A549 (cell line): ENCODE results near the gene UGT1A7. TPM values are rescaled to one million over a fixed set of nuclear protein-coding genes. Genes with fewer than 3 reads are reported as not detected.
A peak's percentile ranks its signal among the peaks of the same experiment; 100 is the strongest.

Source experiments
- ATAC-seq, 2 experiments: fragments of 200-7000 bp in 1 of 2; fragments of >200 bp in 1 of 2; cut with Nextera tagmentation in 1 of 2; cut with Tn5 transposase in 1 of 2; 3 replicates each; pipeline versions ENCODE4 v1.8.0 to v1.9.1; 2018 to 2020; ENCODE audit warnings: mild to moderate bottlenecking in 1 of 2, moderate library complexity in 1 of 2
- CTCF ChIA-PET: fragments of 300-600 bp; sonication (Branson Sonifier 250); formaldehyde crosslinking; extraction: SDS; loops from one replicate; lab custom pipeline; 2021; ENCODE audit warnings: antibody characterized with exemption, inconsistent platforms; lab: Yijun Ruan, JAX
- POLR2A ChIA-PET: fragments of 350-600 bp; formaldehyde crosslinking; extraction: SDS; loops from one replicate; lab custom pipeline; 2021; ENCODE audit warnings: antibody characterized with exemption, inconsistent platforms; lab: Yijun Ruan, JAX
- DNase-seq, 2 experiments: peaks; one replicate each; pipeline versions ENCODE4 v3.0.0 to v3.0.0-alpha.2; 2011 to 2016; ENCODE audit warnings: low read depth in 1 of 2, low spot score in 1 of 2
- FAIRE-seq: peaks from 2 replicates; lab custom pipeline; 2011; peaks lifted over from hg19 to GRCh38; lab: Jason Lieb, UNC
- H3K27ac ChIP-seq, 2 experiments: fragments of >200 bp; sonication (Bioruptor Twin); formaldehyde crosslinking; 3 replicates each; pipeline ENCODE4 v1.5.1; 2016 to 2017
- H3K4me1 ChIP-seq: fragments of >200 bp; sonication (Bioruptor Twin); formaldehyde crosslinking; 3 replicates; pipeline ENCODE4 v1.6.1; 2016
- H3K4me2 ChIP-seq: fragments of >200 bp; sonication (Bioruptor Twin); formaldehyde crosslinking; 3 replicates; pipeline ENCODE4 v1.6.1; 2016
- H3K4me3 ChIP-seq: fragments of >200 bp; sonication (Bioruptor Twin); formaldehyde crosslinking; 3 replicates; pipeline ENCODE4 v1.5.1; 2016
- H3K9me3 ChIP-seq: fragments of >200 bp; sonication (Bioruptor Twin); formaldehyde crosslinking; 3 replicates; pipeline ENCODE4 v1.6.1; 2016
- CBX2 ChIP-seq: fragments of 200-600 bp; sonication (generic); IDR thresholded peaks from 2 replicates; pipeline ENCODE4 v1.6.1; 2016; ENCODE audit warnings: low read depth, mild to moderate bottlenecking, borderline replicate concordance
- CEBPB ChIP-seq, 2 experiments: fragments of >200 bp in 1 of 2; sonication (Bioruptor Twin) in 1 of 2; formaldehyde crosslinking in 1 of 2; IDR thresholded peaks; 2 replicates each; pipeline ENCODE4 v1.6.1; 2012 to 2016
- CHD4 ChIP-seq: fragments of 200-600 bp; sonication (generic); IDR thresholded peaks from 2 replicates; pipeline ENCODE4 v1.6.1; 2016; ENCODE audit warnings: antibody characterized with exemption, mild to moderate bottlenecking, borderline replicate concordance
- CTCF ChIP-seq: fragments of >200 bp; sonication (Bioruptor Twin); formaldehyde crosslinking; IDR thresholded peaks from 3 replicates; pipeline ENCODE4 v1.5.1; 2016
- FOSL2 ChIP-seq, 2 experiments: fragments of 450-650 bp in 1 of 2; fragments of >200 bp in 1 of 2; sonication (Bioruptor Twin) in 1 of 2; formaldehyde crosslinking; IDR thresholded peaks; 2 replicates each; pipeline versions ENCODE4 v1.5.0 to v1.6.1; 2016 to 2020; ENCODE audit warnings: mild to moderate bottlenecking in 1 of 2, moderate library complexity in 1 of 2
- GATA3 ChIP-seq: IDR thresholded peaks from 2 replicates; pipeline ENCODE4 v1.6.1; 2012; ENCODE audit warnings: borderline replicate concordance
- HES2 ChIP-seq: fragments of >200 bp; sonication (Bioruptor Twin); formaldehyde crosslinking; IDR thresholded peaks from 2 replicates; pipeline ENCODE4 v1.6.1; 2016
- HEYL ChIP-seq: fragments of 250-450 bp; sonication (Bioruptor Pico); IDR thresholded peaks from 2 replicates; pipeline ENCODE4 v1.8.0; 2021; ENCODE audit warnings: mild to moderate bottlenecking, moderate library complexity
- HOXB13 ChIP-seq: fragments of 250-450 bp; sonication (Bioruptor Pico); IDR thresholded peaks from 2 replicates; pipeline ENCODE4 v1.5.0; 2020; ENCODE audit warnings: low read depth, mild to moderate bottlenecking, moderate library complexity
- JUNB ChIP-seq: fragments of >200 bp; sonication (Bioruptor Twin); formaldehyde crosslinking; IDR thresholded peaks from 2 replicates; pipeline ENCODE4 v1.6.1; 2016
- KDM5A ChIP-seq: fragments of 200-600 bp; sonication (generic); IDR thresholded peaks from 2 replicates; pipeline ENCODE4 v1.6.1; 2016; ENCODE audit warnings: antibody characterized with exemption, mild to moderate bottlenecking
- MAFK ChIP-seq: fragments of 450-650 bp; IDR thresholded peaks from 2 replicates; pipeline ENCODE4 v1.6.1; 2014; ENCODE audit not compliant: partially characterized antibody
- MYC ChIP-seq: IDR thresholded peaks from 2 replicates; pipeline ENCODE4 v1.6.1; 2012; ENCODE audit warnings: mild to moderate bottlenecking, inconsistent platforms, low read length, improper control_type of control experiment, borderline replicate concordance
- POLR2A ChIP-seq: IDR thresholded peaks from 2 replicates; pipeline ENCODE4 v1.6.1; 2012; ENCODE audit warnings: mild to moderate bottlenecking, low read length
- RARB ChIP-seq: fragments of 250-450 bp; sonication (Bioruptor Pico); IDR thresholded peaks from 2 replicates; pipeline ENCODE4 v1.8.0; 2021; ENCODE audit warnings: mild to moderate bottlenecking, moderate library complexity
- SMC3 ChIP-seq: fragments of >200 bp; sonication (Bioruptor Twin); formaldehyde crosslinking; IDR thresholded peaks from 3 replicates; pipeline ENCODE4 v1.6.1; 2018; ENCODE audit warnings: inconsistent platforms
- ZC3H11A ChIP-seq: fragments of 450-650 bp; IDR thresholded peaks from 2 replicates; pipeline ENCODE4 v1.6.1; 2014; ENCODE audit warnings: antibody characterized with exemption, mild to moderate bottlenecking
- ZFP36 ChIP-seq: fragments of 450-650 bp; IDR thresholded peaks from 2 replicates; pipeline ENCODE4 v1.6.1; 2014; ENCODE audit warnings: borderline replicate concordance; ENCODE audit not compliant: partially characterized antibody
- ZNF302 ChIP-seq: fragments of 250-450 bp; sonication (Bioruptor Pico); IDR thresholded peaks from 2 replicates; pipeline ENCODE4 v1.9.0; 2021; ENCODE audit warnings: inconsistent platforms, mild to moderate bottlenecking, moderate library complexity
- WGBS: methylation state at CpG from one replicate; pipeline ENCODE4 v1.1.6; 2017; ENCODE audit errors: missing lambda C conversion rate; 5-methylcytosine and 5-hydroxymethylcytosine counted together
- polyA plus RNA-seq, 4 experiments: library from polyadenylated mRNA; depleted of rRNA in 3 of 4; stranded (reverse); fragments of >200 nt; fragmentation: RNase III in 1 of 4; extraction: RNeasy Plus Mini Kit Qiagen cat#74134 plus additional on column Dnase treatment in 1 of 4; gene quantifications; 2 replicates in 3 of 4; 3 replicates in 1 of 4; pipeline ENCODE4 v1.2.3, GENCODE V29; 2011 to 2017
- TF ChIP-seq, protein P1 (sequence below): fragments of 250-450 bp; sonication (Bioruptor Pico); IDR thresholded peaks from 2 replicates; pipeline ENCODE4 v1.5.0; 2020; ENCODE audit warnings: low read depth, mild to moderate bottlenecking, moderate library complexity
- TF ChIP-seq, protein P2 (sequence below): fragments of 450-650 bp; IDR thresholded peaks from 2 replicates; pipeline ENCODE4 v1.6.1; 2014; ENCODE audit warnings: antibody characterized with exemption
- TF ChIP-seq, protein P3 (sequence below): IDR thresholded peaks from 2 replicates; pipeline ENCODE4 v1.6.1; 2012

Gene UGT1A7
- polyA plus RNA-seq, 2 of the 4 experiments (the other 2 are of a cell fraction) = 8.9 to 9.8 TPM

- FAIRE-seq = no peak
- 0 out of 2 replicates have a peak, but pooled peaks have one; percentile 7 for TF ChIP-seq POLR2A
- TF ChIP-seq, protein P1, sequence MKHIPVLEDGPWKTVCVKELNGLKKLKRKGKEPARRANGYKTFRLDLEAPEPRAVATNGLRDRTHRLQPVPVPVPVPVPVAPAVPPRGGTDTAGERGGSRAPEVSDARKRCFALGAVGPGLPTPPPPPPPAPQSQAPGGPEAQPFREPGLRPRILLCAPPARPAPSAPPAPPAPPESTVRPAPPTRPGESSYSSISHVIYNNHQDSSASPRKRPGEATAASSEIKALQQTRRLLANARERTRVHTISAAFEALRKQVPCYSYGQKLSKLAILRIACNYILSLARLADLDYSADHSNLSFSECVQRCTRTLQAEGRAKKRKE (CRISPR knock-in tag) = no peak
- TF ChIP-seq, all 56 proteins: peak for 1
- H3K4me1 ChIP-seq = peaks cover 48% of the 10 kb centered on the region
- ChIA-PET POLR2A (interaction anchor here (1.4 kb wide), 1 partner anchor 68 kb away, joined by 8 read pairs; no protein-coding TSS in a partner anchor), CTCF (interaction anchor here (1.1 to 1.2 kb wide), 2 partner anchors 68 to 316 kb away, joined by 3 read pairs; no protein-coding TSS in a partner anchor)
- DNase-seq = no peak
- WGBS = 57% methylated on average over 3 of the region's 3 CpGs
- H3K27ac ChIP-seq = peak overlapping the region; percentile 83 to 91
- peak in 1 of 2 experiments; percentile 49; a peak in 3 of 6 replicates for ATAC-seq
- no peak overlapping the region for H3K4me3 ChIP-seq
- H3K4me2 ChIP-seq = peak overlapping the region; percentile 52
- H3K9me3 ChIP-seq = no peaks in the 10 kb centered on the region
These were observed 83.1 kb downstream of the UGT1A7 start for GRCh38 chr2:233764761-233765160.

- TF ChIP-seq ZFP36 (no peak), FOSL2 (IDR thresholded peaks at IDR 0.05) (no peak), FOSL2 (CRISPR knock-in tag; IDR thresholded peaks at IDR 0.05) (no peak), HES2 (no peak), ZNF302 (CRISPR knock-in tag) (no peak), CTCF (no peak), ZC3H11A (no peak), KDM5A (no peak), CBX2 (no peak), CHD4 (no peak), RARB (no peak), SMC3 (no peak), MYC (no peak), HEYL (CRISPR knock-in tag) (no peak), HOXB13 (CRISPR knock-in tag) (no peak), JUNB (no peak), GATA3 (no peak), MAFK (no peak), CEBPB (IDR thresholded peaks at IDR 0.05) (no peak)
- TF ChIP-seq, protein P2, sequence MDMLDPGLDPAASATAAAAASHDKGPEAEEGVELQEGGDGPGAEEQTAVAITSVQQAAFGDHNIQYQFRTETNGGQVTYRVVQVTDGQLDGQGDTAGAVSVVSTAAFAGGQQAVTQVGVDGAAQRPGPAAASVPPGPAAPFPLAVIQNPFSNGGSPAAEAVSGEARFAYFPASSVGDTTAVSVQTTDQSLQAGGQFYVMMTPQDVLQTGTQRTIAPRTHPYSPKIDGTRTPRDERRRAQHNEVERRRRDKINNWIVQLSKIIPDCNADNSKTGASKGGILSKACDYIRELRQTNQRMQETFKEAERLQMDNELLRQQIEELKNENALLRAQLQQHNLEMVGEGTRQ = no peak
- TF ChIP-seq, protein P3, sequence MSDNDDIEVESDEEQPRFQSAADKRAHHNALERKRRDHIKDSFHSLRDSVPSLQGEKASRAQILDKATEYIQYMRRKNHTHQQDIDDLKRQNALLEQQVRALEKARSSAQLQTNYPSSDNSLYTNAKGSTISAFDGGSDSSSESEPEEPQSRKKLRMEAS = no peak
- H3K4me1 ChIP-seq = peaks cover 40% of the 10 kb centered on the region
- DNase-seq (no peak), ATAC-seq (peak in 1 of 2 experiments; percentile 56; a peak in 3 of 6 replicates), FAIRE-seq (no peak)
- no peaks in the 10 kb centered on the region for H3K9me3 ChIP-seq
- no peak overlapping the region for H3K4me3 ChIP-seq
- WGBS = 70% methylated on average over 4 of the region's 4 CpGs
- CTCF ChIA-PET = interaction anchor here (0.7 kb wide), 1 partner anchor 104 kb away, joined by 3 read pairs; no protein-coding TSS in a partner anchor
- no peak overlapping the region for H3K4me2 ChIP-seq
- peak overlapping the region; percentile 52 to 83 for H3K27ac ChIP-seq
- POLR2A ChIA-PET = no interaction called here
These were observed 84.7 kb downstream of the UGT1A7 start for GRCh38 chr2:233766416-233766815.
